AG09319 (cell line): ENCODE results near the gene POLE.

Experiments
- DNase-seq: peaks from one replicate; pipeline ENCODE4 v3.0.0-alpha.2; 2010; ENCODE audit warnings: low read depth; ENCODE audit errors: extremely low read depth
- TF ChIP-seq, protein P1 (sequence below): IDR thresholded peaks from 2 replicates; pipeline ENCODE4 v1.5.1; 2011; ENCODE audit warnings: low read depth, mild to moderate bottlenecking, inconsistent platforms, low read length, moderate library complexity

POLE gene

DNA sequence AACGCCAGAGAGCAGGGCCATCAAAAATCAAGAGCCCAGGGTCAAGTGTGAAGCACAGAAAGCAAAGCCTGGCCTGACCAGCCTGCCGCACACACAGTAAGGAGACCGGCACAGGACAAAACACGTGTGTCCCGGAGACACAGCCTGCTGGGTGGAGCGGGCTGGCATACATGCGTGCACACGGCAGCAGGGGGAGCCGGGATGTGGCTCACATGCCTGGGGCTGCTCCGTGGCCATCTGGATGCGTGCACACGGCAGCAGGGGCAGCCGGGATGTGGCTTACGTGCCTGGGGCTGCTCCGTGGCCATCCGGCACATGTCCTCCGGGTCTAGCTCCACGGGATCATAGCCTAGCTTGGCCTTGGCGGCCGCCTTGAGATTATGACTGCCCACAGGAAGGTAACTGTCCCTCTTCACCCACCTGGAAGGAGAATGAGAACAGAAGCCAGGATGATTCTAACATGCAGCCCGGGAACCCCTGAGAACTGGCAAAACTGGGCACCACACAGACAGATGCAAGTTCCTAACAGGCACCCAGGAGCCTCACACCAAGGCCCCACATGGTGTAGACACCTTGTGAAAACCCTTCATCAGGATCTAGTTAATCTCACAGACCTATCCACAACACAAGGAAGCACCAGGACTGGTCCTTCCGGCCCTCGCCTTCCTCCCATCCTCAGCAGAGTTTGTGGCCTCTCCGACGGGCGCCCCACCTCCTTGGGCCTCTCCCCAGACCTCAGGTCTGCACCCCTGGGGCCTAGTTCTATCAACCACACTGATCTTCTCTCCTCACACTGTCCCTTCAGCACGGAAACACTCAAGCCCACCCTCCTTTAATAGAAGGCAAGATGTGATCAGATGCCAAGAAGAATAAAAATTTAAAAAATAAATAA is 13.6 kb downstream of the POLE start:
- DNase-seq: no peak
- TF ChIP-seq, protein P1, sequence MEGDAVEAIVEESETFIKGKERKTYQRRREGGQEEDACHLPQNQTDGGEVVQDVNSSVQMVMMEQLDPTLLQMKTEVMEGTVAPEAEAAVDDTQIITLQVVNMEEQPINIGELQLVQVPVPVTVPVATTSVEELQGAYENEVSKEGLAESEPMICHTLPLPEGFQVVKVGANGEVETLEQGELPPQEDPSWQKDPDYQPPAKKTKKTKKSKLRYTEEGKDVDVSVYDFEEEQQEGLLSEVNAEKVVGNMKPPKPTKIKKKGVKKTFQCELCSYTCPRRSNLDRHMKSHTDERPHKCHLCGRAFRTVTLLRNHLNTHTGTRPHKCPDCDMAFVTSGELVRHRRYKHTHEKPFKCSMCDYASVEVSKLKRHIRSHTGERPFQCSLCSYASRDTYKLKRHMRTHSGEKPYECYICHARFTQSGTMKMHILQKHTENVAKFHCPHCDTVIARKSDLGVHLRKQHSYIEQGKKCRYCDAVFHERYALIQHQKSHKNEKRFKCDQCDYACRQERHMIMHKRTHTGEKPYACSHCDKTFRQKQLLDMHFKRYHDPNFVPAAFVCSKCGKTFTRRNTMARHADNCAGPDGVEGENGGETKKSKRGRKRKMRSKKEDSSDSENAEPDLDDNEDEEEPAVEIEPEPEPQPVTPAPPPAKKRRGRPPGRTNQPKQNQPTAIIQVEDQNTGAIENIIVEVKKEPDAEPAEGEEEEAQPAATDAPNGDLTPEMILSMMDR: no peak

DNA sequence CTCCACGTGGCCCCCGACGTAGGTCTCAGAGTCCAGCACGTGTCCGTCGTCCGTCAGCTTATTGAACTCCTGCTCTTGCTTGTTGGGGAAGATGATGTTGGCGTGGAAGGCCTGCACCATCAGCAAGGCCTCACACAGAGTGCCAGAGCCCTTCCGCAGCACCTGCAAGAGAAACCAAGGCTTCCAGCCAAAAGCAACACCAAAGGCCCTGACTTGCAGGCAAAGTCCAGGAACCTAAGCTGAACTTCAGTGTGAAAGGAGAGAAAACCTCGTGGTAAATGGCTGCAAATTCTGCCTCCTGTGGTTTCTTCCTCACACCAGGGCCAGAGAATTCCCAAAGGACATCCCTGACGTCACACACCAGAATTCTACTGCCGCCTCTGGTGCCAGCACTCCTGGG is 14.5 kb downstream of the POLE start:
- TF ChIP-seq, protein P1: no peak
- DNase-seq: no peak

DNA sequence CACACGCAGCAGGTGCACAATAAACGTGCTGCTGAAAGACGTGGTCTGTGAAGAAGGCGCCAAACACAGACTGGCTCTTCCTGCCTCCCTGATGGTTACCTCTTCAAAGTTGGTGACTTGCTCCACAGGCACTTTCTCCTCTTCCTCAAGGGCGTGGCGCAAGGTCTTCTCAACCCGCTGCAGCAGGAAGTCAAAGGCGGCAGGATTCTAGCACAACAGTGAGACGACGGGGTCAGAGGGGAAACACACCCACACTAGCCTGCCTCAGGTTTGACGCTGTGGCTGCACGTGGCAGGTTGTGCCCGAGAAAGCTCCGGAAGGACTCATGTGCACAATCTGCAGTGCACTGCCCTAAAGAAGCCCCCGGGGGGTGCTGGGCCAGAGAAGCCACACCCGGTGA is 15.0 kb downstream of the POLE start:
- DNase-seq: no peak
- TF ChIP-seq, protein P1: no peak

- TF ChIP-seq, protein P1: no peak
- DNase-seq: no peak
These were observed 17.8 kb downstream of the POLE start for GRCh38 chr12:132669166-132669879.

- DNase-seq: no peak
- TF ChIP-seq, protein P1: no peak
These were observed 18.7 kb downstream of the POLE start for GRCh38 chr12:132668191-132669088.

DNA sequence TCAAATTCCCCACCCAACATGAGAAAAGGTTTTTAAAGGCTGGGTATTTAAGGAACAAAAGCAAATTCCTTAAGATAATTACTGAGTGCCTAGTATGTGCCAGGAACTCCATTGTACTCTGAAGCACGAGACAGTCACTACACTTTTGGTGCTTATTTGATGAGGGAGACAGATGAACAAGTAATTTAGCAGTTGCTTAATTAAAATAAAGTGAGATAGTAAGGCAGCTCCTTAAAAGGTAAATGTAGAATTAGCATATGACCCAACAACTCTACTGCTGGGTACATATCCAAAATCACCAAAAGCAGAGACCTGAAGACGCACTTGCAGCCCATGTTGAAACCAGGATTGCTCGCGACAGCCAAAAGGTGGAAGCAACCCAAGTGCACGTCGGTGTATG is 21.3 kb downstream of the POLE start:
- TF ChIP-seq, protein P1: no peak
- no peak for DNase-seq
